Stomach (tissue), 4 donors: Measurements from ENCODE around the gene GPR179.

Experiments
- CTCF ChIP-seq, 7 experiments: fragments of 450-650 bp in 4 of 7; fragments of 200-600 bp in 3 of 7; sonication (generic) in 3 of 7; IDR thresholded peaks; one replicate each; pipeline ENCODE4 v1.5.1; 2016 to 2019; ENCODE audit warnings: antibody characterized with exemption in 7 of 7, control low read depth in 2 of 7, mild to moderate bottlenecking in 1 of 7
- POLR2A ChIP-seq, 4 donors: fragments of 450-650 bp; IDR thresholded peaks; one replicate each; pipeline ENCODE4 v1.6.1; 2016; ENCODE audit warnings: antibody characterized with exemption in 4 of 4, control low read depth in 2 of 4, mild to moderate bottlenecking in 1 of 4, moderate library complexity in 1 of 4
- POLR2AphosphoS5 ChIP-seq, 3 donors: sonication (generic); formaldehyde crosslinking; IDR thresholded peaks; one replicate each; pipeline ENCODE4 v1.6.1; 2016; ENCODE audit warnings: antibody characterized with exemption in 3 of 3

DNA sequence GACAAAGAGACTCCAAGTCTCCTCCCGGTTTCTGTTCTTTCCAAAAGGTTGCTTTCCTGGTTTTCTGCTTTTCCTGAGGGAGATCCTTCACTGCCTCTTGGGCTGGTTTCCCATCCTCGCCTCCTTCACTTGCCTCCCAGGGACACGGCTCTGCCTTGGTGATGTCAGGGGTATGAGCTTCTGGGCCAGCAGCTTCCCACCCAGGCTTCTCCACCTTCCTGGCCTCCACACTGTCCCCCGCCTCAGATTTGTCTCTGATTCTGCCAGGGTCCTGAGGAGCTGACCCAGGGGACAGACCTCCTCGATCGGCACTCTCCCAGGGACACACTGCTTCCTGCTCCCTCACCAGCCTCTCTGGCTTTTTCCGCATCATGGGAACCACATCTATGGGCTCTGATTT is 14.5 kb downstream of the GPR179 start:
- no peak for TF ChIP-seq POLR2AphosphoS5 (IDR thresholded peaks at IDR 0.05)
- TF ChIP-seq CTCF (IDR thresholded peaks at IDR 0.05), result no peak
- no peak for TF ChIP-seq POLR2A (IDR thresholded peaks at IDR 0.05)
